ENCODE data around the gene OSR1. TPM values are rescaled to one million over a fixed set of nuclear protein-coding genes. Genes with fewer than 3 reads are reported as not detected.

Gene OSR1
- polyA plus RNA-seq, 1 of the 3 experiments (the other 2 are of a cell fraction) = 76.6 TPM

DNA sequence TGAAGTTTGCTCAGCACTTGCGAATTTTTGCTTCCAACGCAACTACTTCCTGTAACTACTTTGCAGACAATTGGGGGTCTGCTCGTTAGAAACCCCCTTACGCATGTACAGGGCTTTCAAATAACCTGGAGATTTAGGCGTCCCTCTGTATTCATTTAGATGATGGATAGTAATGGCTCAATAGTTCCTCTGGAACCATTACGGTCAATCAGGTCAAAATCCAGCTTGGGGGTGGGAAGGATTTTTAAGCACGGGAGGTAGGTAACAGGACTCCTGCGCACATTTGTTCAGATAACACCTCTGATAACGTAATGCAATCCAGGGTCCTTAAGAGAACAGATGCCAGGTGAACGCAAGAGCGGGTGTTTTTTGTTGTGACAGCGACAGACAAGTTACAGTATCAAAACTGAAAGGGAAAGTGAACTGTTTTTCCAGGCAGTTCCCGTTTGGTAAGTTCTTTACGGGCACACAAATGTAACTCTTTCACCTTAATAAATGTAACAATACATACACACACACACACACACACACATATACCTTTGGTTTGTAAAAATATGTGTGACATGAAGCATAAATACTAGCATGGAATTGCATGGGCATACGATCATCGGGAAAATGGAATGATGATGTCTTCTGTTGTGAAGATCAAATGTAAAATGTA is 3.8 kb upstream of the OSR1 start:
- Histone ChIP-seq H3K4me1 (ENCODE audit: control insufficient read depth in 1 of 2, insufficient read depth in 2 of 2, low read depth in 1 of 2, low read length in 1 of 2) (peaks cover 5 to 19% of the 10 kb centered on the region in 2 experiments; a peak in 1 of 4 replicates), H3F3A (replicated peaks; ENCODE audit: insufficient read depth) (peaks cover 10% of the 10 kb centered on the region), H3K27me3 (ENCODE audit: insufficient read depth) (no peaks in the 10 kb centered on the region), H3K4me2 (peak overlapping the region; percentile 78), H3K9ac (peak overlapping the region; percentile 52), H3K27ac (ENCODE audit: low read depth in 2 of 2, low read length in 1 of 2) (peak overlapping the region; percentile 52 to 59; a peak in 3 of 4 replicates), H3K9me3 (no peaks in the 10 kb centered on the region), H3K9me2 (no peaks in the 10 kb centered on the region), H3K36me3 (replicated peaks in 1 of 2; ENCODE audit: control insufficient read depth in 1 of 2, insufficient read depth in 2 of 2, low read length in 1 of 2) (peaks cover 0 to 3% of the 10 kb centered on the region in 2 experiments), H4K20me1 (ENCODE audit: insufficient read depth) (peaks cover 10% of the 10 kb centered on the region), H3K79me2 (ENCODE audit: insufficient read depth) (peaks cover 16% of the 10 kb centered on the region), H3K4me3 (ENCODE audit: low read depth in 2 of 2, low read length in 1 of 2) (peak overlapping the region; percentile 66 to 76), H2AFZ (ENCODE audit: low read depth) (peak overlapping the region; percentile 88)
- TF ChIP-seq RCOR1 (IDR thresholded peaks at IDR 0.05; ENCODE audit: low read length) (no peak), SIN3A (IDR thresholded peaks at IDR 0.05; ENCODE audit: borderline replicate concordance, low read depth, low read length) (no peak), NRF1 (IDR thresholded peaks at IDR 0.05; ENCODE audit: low read depth, low read length) (no peak), MAX (IDR thresholded peaks at IDR 0.05; ENCODE audit: low read depth) (no peak), REST (IDR thresholded peaks at IDR 0.05; ENCODE audit: low read depth, low read length) (no peak), TAF1 (IDR thresholded peaks at IDR 0.05; ENCODE audit: borderline replicate concordance, low read depth, low read length) (no peak), EZH2phosphoT487 (IDR thresholded peaks at IDR 0.05; ENCODE audit: borderline replicate concordance, low read depth) (no peak), CTCF (IDR thresholded peaks at IDR 0.05) (no peak), FOSL2 (IDR thresholded peaks at IDR 0.05; ENCODE audit: borderline replicate concordance, low read depth) (no peak), MEF2A (IDR thresholded peaks at IDR 0.05; ENCODE audit: borderline replicate concordance, low read depth) (no peak), GATA2 (CRISPR knock-in tag; IDR thresholded peaks at IDR 0.05) (no peak), JUND (IDR thresholded peaks at IDR 0.05) (no peak), MXI1 (IDR thresholded peaks at IDR 0.05; ENCODE audit: low read depth, low read length) (peak; percentile 28; the same call in 1 of the 2 replicates), USF1 (IDR thresholded peaks at IDR 0.05; ENCODE audit: borderline replicate concordance, low read depth) (no peak), TCF12 (IDR thresholded peaks at IDR 0.05) (no peak), GABPA (IDR thresholded peaks at IDR 0.05; ENCODE audit: low read depth) (no peak), TEAD4 (IDR thresholded peaks at IDR 0.05; ENCODE audit: borderline replicate concordance, insufficient read depth) (no peak), YY1 (IDR thresholded peaks at IDR 0.05; ENCODE audit: low read depth) (peak; percentile 29; the same call in 1 of the 2 replicates), SMC3 (IDR thresholded peaks at IDR 0.05; ENCODE audit: low read depth, low read length) (no peak), PBX3 (IDR thresholded peaks at IDR 0.05) (0 out of 2 replicates have a peak, but pooled peaks have one; percentile 7)
- TF ChIP-seq, protein P1, sequence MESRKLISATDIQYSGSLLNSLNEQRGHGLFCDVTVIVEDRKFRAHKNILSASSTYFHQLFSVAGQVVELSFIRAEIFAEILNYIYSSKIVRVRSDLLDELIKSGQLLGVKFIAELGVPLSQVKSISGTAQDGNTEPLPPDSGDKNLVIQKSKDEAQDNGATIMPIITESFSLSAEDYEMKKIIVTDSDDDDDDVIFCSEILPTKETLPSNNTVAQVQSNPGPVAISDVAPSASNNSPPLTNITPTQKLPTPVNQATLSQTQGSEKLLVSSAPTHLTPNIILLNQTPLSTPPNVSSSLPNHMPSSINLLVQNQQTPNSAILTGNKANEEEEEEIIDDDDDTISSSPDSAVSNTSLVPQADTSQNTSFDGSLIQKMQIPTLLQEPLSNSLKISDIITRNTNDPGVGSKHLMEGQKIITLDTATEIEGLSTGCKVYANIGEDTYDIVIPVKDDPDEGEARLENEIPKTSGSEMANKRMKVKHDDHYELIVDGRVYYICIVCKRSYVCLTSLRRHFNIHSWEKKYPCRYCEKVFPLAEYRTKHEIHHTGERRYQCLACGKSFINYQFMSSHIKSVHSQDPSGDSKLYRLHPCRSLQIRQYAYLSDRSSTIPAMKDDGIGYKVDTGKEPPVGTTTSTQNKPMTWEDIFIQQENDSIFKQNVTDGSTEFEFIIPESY (IDR thresholded peaks at IDR 0.05; ENCODE audit: borderline replicate concordance, low read depth) = no peak
- TF ChIP-seq, protein P2, sequence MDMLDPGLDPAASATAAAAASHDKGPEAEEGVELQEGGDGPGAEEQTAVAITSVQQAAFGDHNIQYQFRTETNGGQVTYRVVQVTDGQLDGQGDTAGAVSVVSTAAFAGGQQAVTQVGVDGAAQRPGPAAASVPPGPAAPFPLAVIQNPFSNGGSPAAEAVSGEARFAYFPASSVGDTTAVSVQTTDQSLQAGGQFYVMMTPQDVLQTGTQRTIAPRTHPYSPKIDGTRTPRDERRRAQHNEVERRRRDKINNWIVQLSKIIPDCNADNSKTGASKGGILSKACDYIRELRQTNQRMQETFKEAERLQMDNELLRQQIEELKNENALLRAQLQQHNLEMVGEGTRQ (IDR thresholded peaks at IDR 0.05; ENCODE audit: borderline replicate concordance, low read depth, low read length) = no peak
- CTCF ChIA-PET = interaction anchor here (1.0 to 12.7 kb wide), 10 partner anchors 8 to 926 kb away, joined by 3 to 111 read pairs (median 11); no protein-coding TSS in a partner anchor
- POLR2A ChIA-PET = no interaction called here
- 5% methylated on average over 16 of the region's 16 CpGs for WGBS (ENCODE audit: low lambda C conversion rate)
- DNase-seq = peak; percentile 47

Data from SK-N-SH (cell line).